Endothelial cell of umbilical vein (primary cell): ENCODE measurements around the gene SYNE1. TPM values are rescaled to one million over a fixed set of nuclear protein-coding genes. Genes with fewer than 3 reads are reported as not detected.

Source experiments
- BruUV-seq: library from RNA; stranded (reverse); fragments of 400-500 nt; replicated peaks from 2 replicates; lab custom pipeline; 2021; lab: Mats Ljungman, UMichigan
- CTCF ChIA-PET: fragments of 300-600, 350-600 bp; sonication (Branson Sonifier 250); formaldehyde crosslinking; loops from one replicate; lab custom pipeline; 2021; ENCODE audit warnings: antibody characterized with exemption, inconsistent platforms; lab: Charles Lee
- POLR2A ChIA-PET: fragments of 300-600, 350-600 bp; sonication (Branson Sonifier 250); formaldehyde crosslinking; loops from one replicate; lab custom pipeline; 2021; ENCODE audit warnings: antibody characterized with exemption, inconsistent platforms; lab: Charles Lee
- DNase-seq: peaks from one replicate; pipeline ENCODE4 v3.0.0-alpha.2; 2011; ENCODE audit warnings: low read depth, low spot score
- FAIRE-seq: peaks from 2 replicates; lab custom pipeline; 2011; peaks lifted over from hg19 to GRCh38; lab: Jason Lieb, UNC
- H2AFZ ChIP-seq: 2 replicates; pipeline ENCODE4 v1.6.0; 2012; ENCODE audit warnings: low read depth, low read length, control low read depth, inconsistent platforms
- H3K27ac ChIP-seq: 2 replicates; pipeline ENCODE4 v1.5.1; 2011; ENCODE audit warnings: low read depth, mild to moderate bottlenecking, control low read depth, low read length, moderate library complexity; ENCODE audit not compliant: insufficient read depth
- H3K27me3 ChIP-seq, 2 experiments: 2 replicates each; pipeline versions ENCODE4 v1.6.0 to v1.6.1; 2011; ENCODE audit warnings: low read length in 2 of 2, mixed read lengths in 1 of 2; ENCODE audit not compliant: control insufficient read depth in 2 of 2, insufficient read depth in 2 of 2
- H3K36me3 ChIP-seq, 2 experiments: 2 replicates in 1 of 2; 3 replicates in 1 of 2; pipeline ENCODE4 v1.5.1; 2011; ENCODE audit warnings: low read length in 2 of 2, mild to moderate bottlenecking in 1 of 2, moderate library complexity in 1 of 2; ENCODE audit not compliant: control insufficient read depth in 2 of 2, insufficient read depth in 2 of 2; ENCODE audit errors: extremely low read depth in 1 of 2
- H3K4me1 ChIP-seq: 3 replicates; pipeline ENCODE4 v1.5.1; 2011; ENCODE audit warnings: mild to moderate bottlenecking, low read length; ENCODE audit not compliant: control insufficient read depth, insufficient read depth; ENCODE audit errors: extremely low read depth
- H3K4me2 ChIP-seq: 2 replicates; pipeline ENCODE4 v1.6.1; 2011; ENCODE audit warnings: low read length, control low read depth, mixed read lengths; ENCODE audit not compliant: insufficient read depth
- H3K4me3 ChIP-seq, 3 experiments: fragments of 200-600 bp in 1 of 3; sonication (generic), shearing (Covaris generic) in 1 of 3; replicated peaks in 1 of 3; 2 replicates each; pipeline ENCODE4 v1.5.1; 2011 to 2016; ENCODE audit warnings: control low read depth in 3 of 3, low read length in 3 of 3, mild to moderate bottlenecking in 2 of 3, inconsistent platforms in 1 of 3, low read depth in 1 of 3, moderate library complexity in 1 of 3; ENCODE audit not compliant: insufficient read depth in 1 of 3
- H3K79me2 ChIP-seq: 2 replicates; pipeline ENCODE4 v1.6.0; 2012; ENCODE audit warnings: low read length, inconsistent platforms; ENCODE audit not compliant: control insufficient read depth, insufficient read depth
- H3K9ac ChIP-seq: replicated peaks from 2 replicates; pipeline ENCODE3; 2011; ENCODE audit warnings: low read length, control low read depth; ENCODE audit not compliant: insufficient read depth; ENCODE audit errors: extremely low read depth
- H3K9me1 ChIP-seq: replicated peaks from 3 replicates; pipeline ENCODE4 v1.6.0; 2011; ENCODE audit warnings: mild to moderate bottlenecking, low read length; ENCODE audit not compliant: control insufficient read depth, insufficient read depth; ENCODE audit errors: extremely low read depth
- H3K9me3 ChIP-seq: replicated peaks from 2 replicates; pipeline ENCODE4 v1.5.1; 2012; ENCODE audit warnings: low read length, inconsistent platforms; ENCODE audit not compliant: control insufficient read depth, insufficient read depth
- H4K20me1 ChIP-seq: replicated peaks from 2 replicates; pipeline ENCODE3; 2011; ENCODE audit warnings: mild to moderate bottlenecking, low read length; ENCODE audit not compliant: control insufficient read depth, insufficient read depth; ENCODE audit errors: extremely low read depth
- CTCF ChIP-seq, 2 donors: IDR thresholded peaks; 1 replicate in 1 of 2; 2 replicates in 1 of 2; pipeline ENCODE4 v1.5.1; 2011; ENCODE audit warnings: low read length in 2 of 2, mild to moderate bottlenecking in 2 of 2, moderate library complexity in 2 of 2, control low read depth in 1 of 2, inconsistent platforms in 1 of 2, low read depth in 1 of 2; ENCODE audit not compliant: insufficient read depth in 1 of 2; ENCODE audit errors: extremely low read depth in 1 of 2
- EZH2 ChIP-seq: IDR thresholded peaks from 2 replicates; pipeline ENCODE4 v1.6.1; 2012; ENCODE audit warnings: borderline replicate concordance, low read depth, mild to moderate bottlenecking, moderate library complexity, low read length, inconsistent platforms; ENCODE audit not compliant: severe bottlenecking
- FOS ChIP-seq: IDR thresholded peaks from 2 replicates; pipeline ENCODE4 v1.6.1; 2011; ENCODE audit warnings: mild to moderate bottlenecking, low read length, moderate library complexity, borderline replicate concordance; ENCODE audit not compliant: insufficient read depth
- GATA2 ChIP-seq: IDR thresholded peaks from 2 replicates; pipeline ENCODE4 v1.7.0; 2011; ENCODE audit warnings: low read depth, mild to moderate bottlenecking, moderate library complexity, mixed read lengths, low read length; ENCODE audit not compliant: insufficient read length, insufficient read depth
- JUN ChIP-seq: IDR thresholded peaks from 2 replicates; pipeline ENCODE4 v1.6.1; 2011; ENCODE audit warnings: borderline replicate concordance, low read depth; ENCODE audit not compliant: insufficient read length, insufficient read depth
- MAX ChIP-seq: IDR thresholded peaks from 2 replicates; pipeline ENCODE4 v1.6.1; 2011; ENCODE audit not compliant: insufficient read depth, insufficient read length
- MYC ChIP-seq: IDR thresholded peaks from one replicate; pipeline ENCODE4 v1.6.1; 2011; ENCODE audit warnings: mild to moderate bottlenecking, low read depth, low read length
- POLR2A ChIP-seq: IDR thresholded peaks from 2 replicates; pipeline ENCODE4 v1.6.1; 2012; ENCODE audit warnings: low read depth, mild to moderate bottlenecking, control low read depth, low read length
- POLR2AphosphoS5 ChIP-seq: IDR thresholded peaks from 2 replicates; pipeline ENCODE4 v1.6.1; 2012; ENCODE audit warnings: low read depth, mild to moderate bottlenecking, control low read depth, low read length, moderate library complexity; ENCODE audit not compliant: insufficient read depth
- dilution Hi-C: fragments of 300-500 bp; cut with MboI; formaldehyde crosslinking; loops from one replicate; pipeline ENCODE4 v1.15.0; 2019; ENCODE audit warnings: low sequenced_read_pairs; ENCODE audit not compliant: extremely low pct_ligation_motif_present
- intact Hi-C: fragments of 100-400 bp; cut with micrococcal nuclease; formaldehyde crosslinking; loops from one replicate; pipeline ENCODE4 v1.10.0; 2022
- polyA plus RNA-seq, 4 experiments: library from polyadenylated mRNA; depleted of rRNA in 3 of 4; stranded (reverse) in 3 of 4; unstranded in 1 of 4; fragments of >200 nt; gene quantifications; 2 replicates each; pipeline versions ENCODE4 v1.2.1 to v1.2.3, GENCODE V29; 2011 to 2012; ENCODE audit warnings: missing spikeins in 1 of 4
- total RNA-seq: library from RNA; stranded (reverse); gene quantifications from 2 replicates; pipeline ENCODE4 v1.2.3, GENCODE V29; 2021

SYNE1 gene
- total and polyA plus RNA-seq, 2 donors (not counting 3 experiments of a cell fraction or from before 2014, with no cell fraction given): 26.5 to 52.3 TPM

- Histone ChIP-seq H3K9ac (no peak overlapping the region), H3K4me3 (no peak overlapping the region), H3K79me2 (no peaks in the 10 kb centered on the region), H3K9me3 (no peaks in the 10 kb centered on the region), H4K20me1 (no peaks in the 10 kb centered on the region), H3K27ac (no peak overlapping the region), H3K4me1 (peaks cover 7% of the 10 kb centered on the region), H3K36me3 (no peaks in the 10 kb centered on the region), H3K4me2 (no peak overlapping the region), H3K27me3 (no peaks in the 10 kb centered on the region), H2AFZ (no peak overlapping the region), H3K9me1 (no peaks in the 10 kb centered on the region)
- dilution Hi-C loops (no loop called here), intact Hi-C loops (no loop called here)
- ChIA-PET CTCF (no interaction called here), POLR2A (no interaction called here)
- no peak for TF ChIP-seq CTCF (IDR thresholded peaks at IDR 0.05; ENCODE audit: extremely low read depth in 1 of 2, insufficient read depth in 1 of 2, low read depth in 1 of 2, low read length in 2 of 2)
- no peak for TF ChIP-seq MYC
- no peak for TF ChIP-seq JUN
- TF ChIP-seq EZH2: no peak
- no peak for TF ChIP-seq FOS
- no peak for TF ChIP-seq GATA2
- TF ChIP-seq MAX: no peak
- TF ChIP-seq POLR2A: no peak
- TF ChIP-seq POLR2AphosphoS5: no peak
- BruUV-seq: no TSS peak
- FAIRE-seq (no peak), DNase-seq (no peak)
Observed at GRCh38 chr6:152386131-152386530, 251.0 kb downstream of the SYNE1 start.
